ENCODE results near the gene CD247. TPM values are rescaled to one million over a fixed set of nuclear protein-coding genes. Genes with fewer than 3 reads are reported as not detected.

CD247 gene
- total RNA-seq, 1 donor from 2014 or later, result not detected

- no peak overlapping the region for H3K4me3 Mint-ChIP-seq (ENCODE audit: unreplicated experiment)
- no peak overlapping the region for H3K27ac Mint-ChIP-seq (ENCODE audit: unreplicated experiment)
- H3K4me1 Mint-ChIP-seq (ENCODE audit: low read depth, unreplicated experiment), result peaks cover 12% of the 10 kb centered on the region
- H3K27me3 Mint-ChIP-seq (ENCODE audit: unreplicated experiment), result peaks cover 3% of the 10 kb centered on the region
- TF ChIP-seq, protein P1, sequence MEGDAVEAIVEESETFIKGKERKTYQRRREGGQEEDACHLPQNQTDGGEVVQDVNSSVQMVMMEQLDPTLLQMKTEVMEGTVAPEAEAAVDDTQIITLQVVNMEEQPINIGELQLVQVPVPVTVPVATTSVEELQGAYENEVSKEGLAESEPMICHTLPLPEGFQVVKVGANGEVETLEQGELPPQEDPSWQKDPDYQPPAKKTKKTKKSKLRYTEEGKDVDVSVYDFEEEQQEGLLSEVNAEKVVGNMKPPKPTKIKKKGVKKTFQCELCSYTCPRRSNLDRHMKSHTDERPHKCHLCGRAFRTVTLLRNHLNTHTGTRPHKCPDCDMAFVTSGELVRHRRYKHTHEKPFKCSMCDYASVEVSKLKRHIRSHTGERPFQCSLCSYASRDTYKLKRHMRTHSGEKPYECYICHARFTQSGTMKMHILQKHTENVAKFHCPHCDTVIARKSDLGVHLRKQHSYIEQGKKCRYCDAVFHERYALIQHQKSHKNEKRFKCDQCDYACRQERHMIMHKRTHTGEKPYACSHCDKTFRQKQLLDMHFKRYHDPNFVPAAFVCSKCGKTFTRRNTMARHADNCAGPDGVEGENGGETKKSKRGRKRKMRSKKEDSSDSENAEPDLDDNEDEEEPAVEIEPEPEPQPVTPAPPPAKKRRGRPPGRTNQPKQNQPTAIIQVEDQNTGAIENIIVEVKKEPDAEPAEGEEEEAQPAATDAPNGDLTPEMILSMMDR (IDR thresholded peaks at IDR 0.05; ENCODE audit: partially characterized antibody, unreplicated experiment), result no peak
- H3K9me3 Mint-ChIP-seq (ENCODE audit: unreplicated experiment), result peaks cover 2% of the 10 kb centered on the region
- no peaks in the 10 kb centered on the region for H3K36me3 Mint-ChIP-seq (ENCODE audit: unreplicated experiment)
- no peak for DNase-seq
Observed at GRCh38 chr1:167463875-167464575, 54.3 kb downstream of the CD247 start.

DNA sequence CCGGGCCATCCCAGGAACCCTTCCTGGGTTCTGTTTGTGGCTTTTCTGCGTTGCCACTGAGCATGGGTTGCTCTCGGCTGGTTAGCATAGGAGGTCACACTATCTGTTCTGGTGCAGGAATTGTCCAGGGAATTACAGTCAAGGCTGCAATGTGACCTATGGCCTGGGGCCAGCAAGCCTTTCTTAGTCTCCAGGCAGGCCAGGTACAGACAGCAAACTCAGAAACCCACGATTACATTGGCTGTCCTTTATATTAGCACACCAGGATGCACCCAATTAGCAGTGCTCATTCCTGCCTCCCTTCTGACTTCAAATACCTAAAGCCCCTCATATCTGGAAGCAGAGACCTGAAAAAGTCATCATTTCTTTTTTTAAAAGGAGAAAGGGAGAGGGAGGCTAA lies 55.2 kb downstream of the CD247 start:
- no peak overlapping the region for H3K4me3 Mint-ChIP-seq (ENCODE audit: unreplicated experiment)

DNA sequence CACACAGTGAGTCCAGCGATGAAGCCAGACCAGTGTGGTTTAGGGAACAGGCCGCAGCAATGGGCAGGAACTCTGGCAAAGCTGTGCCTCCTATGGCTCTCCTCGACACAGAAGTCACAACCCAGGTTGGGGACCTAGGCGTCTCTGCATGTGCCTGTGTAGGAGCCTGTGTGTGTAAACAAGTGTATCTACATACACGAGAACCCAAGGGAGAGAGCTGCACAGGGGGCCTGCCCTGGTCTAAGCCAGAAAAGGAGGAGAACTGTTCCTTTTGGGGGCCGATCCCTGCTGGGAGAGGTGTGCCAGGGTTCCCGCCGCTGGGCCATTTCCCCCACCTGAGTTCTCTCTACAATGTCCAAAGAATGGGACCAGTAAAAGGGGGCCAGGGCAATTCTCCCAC lies 56.0 kb downstream of the CD247 start:
- peaks cover 8% of the 10 kb centered on the region for H3K27me3 Mint-ChIP-seq (ENCODE audit: unreplicated experiment)
- no peak overlapping the region for H3K27ac Mint-ChIP-seq (ENCODE audit: unreplicated experiment)
- peaks cover 4% of the 10 kb centered on the region for H3K36me3 Mint-ChIP-seq (ENCODE audit: unreplicated experiment)
- H3K9me3 Mint-ChIP-seq (ENCODE audit: unreplicated experiment), result peaks cover 2% of the 10 kb centered on the region
- H3K4me3 Mint-ChIP-seq (ENCODE audit: unreplicated experiment), result no peak overlapping the region
- peaks cover 11% of the 10 kb centered on the region for H3K4me1 Mint-ChIP-seq (ENCODE audit: low read depth, unreplicated experiment)
- TF ChIP-seq, protein P1 (IDR thresholded peaks at IDR 0.05; ENCODE audit: partially characterized antibody, unreplicated experiment), result no peak
- no peak for DNase-seq

More for the DNA sequence above, 55.2 kb downstream of the CD247 start:
- no peak for DNase-seq
- Mint-ChIP-seq H3K27me3 (ENCODE audit: unreplicated experiment) (peaks cover 3% of the 10 kb centered on the region), H3K36me3 (ENCODE audit: unreplicated experiment) (no peaks in the 10 kb centered on the region), H3K9me3 (ENCODE audit: unreplicated experiment) (peaks cover 2% of the 10 kb centered on the region), H3K27ac (ENCODE audit: unreplicated experiment) (no peak overlapping the region), H3K4me1 (ENCODE audit: low read depth, unreplicated experiment) (peaks cover 12% of the 10 kb centered on the region)
- TF ChIP-seq, protein P1 (IDR thresholded peaks at IDR 0.05; ENCODE audit: partially characterized antibody, unreplicated experiment), result no peak

DNA sequence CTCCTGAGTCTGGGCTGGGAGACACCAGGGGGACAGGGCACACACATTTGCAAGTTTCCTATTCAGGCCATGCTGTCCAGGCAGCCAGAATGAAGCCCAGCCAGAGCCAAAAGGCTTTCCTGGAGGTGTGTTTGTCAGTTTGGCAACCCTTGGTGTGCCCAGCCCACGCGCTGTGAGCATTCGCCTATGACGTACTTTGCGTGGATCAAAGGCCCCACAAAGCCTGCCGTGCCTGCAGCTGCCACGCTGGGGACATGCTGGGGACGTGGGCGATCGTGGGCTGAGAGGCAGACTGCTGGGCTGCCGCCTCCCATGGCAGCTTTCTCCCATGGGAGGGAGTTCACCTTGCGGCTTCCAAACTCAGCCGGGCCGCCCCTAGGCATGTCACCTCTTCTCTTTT lies 57.5 kb downstream of the CD247 start:
- Mint-ChIP-seq H3K9me3 (ENCODE audit: unreplicated experiment) (peaks cover 2% of the 10 kb centered on the region), H3K4me3 (ENCODE audit: unreplicated experiment) (no peak overlapping the region), H3K4me1 (ENCODE audit: low read depth, unreplicated experiment) (peaks cover 11% of the 10 kb centered on the region), H3K27me3 (ENCODE audit: unreplicated experiment) (peaks cover 12% of the 10 kb centered on the region), H3K36me3 (ENCODE audit: unreplicated experiment) (peaks cover 5% of the 10 kb centered on the region), H3K27ac (ENCODE audit: unreplicated experiment) (no peak overlapping the region)
- DNase-seq, result no peak
- TF ChIP-seq, protein P1 (IDR thresholded peaks at IDR 0.05; ENCODE audit: partially characterized antibody, unreplicated experiment), result no peak

GRCh38 chr1:167457936-167458584 lies 60.3 kb downstream of the CD247 start:
- Mint-ChIP-seq H3K4me3 (ENCODE audit: unreplicated experiment) (no peak overlapping the region), H3K9me3 (ENCODE audit: unreplicated experiment) (peaks cover 2% of the 10 kb centered on the region), H3K27ac (ENCODE audit: unreplicated experiment) (no peak overlapping the region), H3K36me3 (ENCODE audit: unreplicated experiment) (peaks cover 5% of the 10 kb centered on the region), H3K4me1 (ENCODE audit: low read depth, unreplicated experiment) (peaks cover 5% of the 10 kb centered on the region), H3K27me3 (ENCODE audit: unreplicated experiment) (peaks cover 17% of the 10 kb centered on the region)
- TF ChIP-seq, protein P1 (IDR thresholded peaks at IDR 0.05; ENCODE audit: partially characterized antibody, unreplicated experiment), result no peak
- DNase-seq, result no peak
